ENCODE data around the gene APOD. TPM values are rescaled to one million over a fixed set of nuclear protein-coding genes. Genes with fewer than 3 reads are reported as not detected.

The APOD gene
- total RNA-seq, 3 donors from 2014 or later (not counting 1 experiment from before 2014, with no cell fraction given) = not detected

- TF ChIP-seq, protein P1, sequence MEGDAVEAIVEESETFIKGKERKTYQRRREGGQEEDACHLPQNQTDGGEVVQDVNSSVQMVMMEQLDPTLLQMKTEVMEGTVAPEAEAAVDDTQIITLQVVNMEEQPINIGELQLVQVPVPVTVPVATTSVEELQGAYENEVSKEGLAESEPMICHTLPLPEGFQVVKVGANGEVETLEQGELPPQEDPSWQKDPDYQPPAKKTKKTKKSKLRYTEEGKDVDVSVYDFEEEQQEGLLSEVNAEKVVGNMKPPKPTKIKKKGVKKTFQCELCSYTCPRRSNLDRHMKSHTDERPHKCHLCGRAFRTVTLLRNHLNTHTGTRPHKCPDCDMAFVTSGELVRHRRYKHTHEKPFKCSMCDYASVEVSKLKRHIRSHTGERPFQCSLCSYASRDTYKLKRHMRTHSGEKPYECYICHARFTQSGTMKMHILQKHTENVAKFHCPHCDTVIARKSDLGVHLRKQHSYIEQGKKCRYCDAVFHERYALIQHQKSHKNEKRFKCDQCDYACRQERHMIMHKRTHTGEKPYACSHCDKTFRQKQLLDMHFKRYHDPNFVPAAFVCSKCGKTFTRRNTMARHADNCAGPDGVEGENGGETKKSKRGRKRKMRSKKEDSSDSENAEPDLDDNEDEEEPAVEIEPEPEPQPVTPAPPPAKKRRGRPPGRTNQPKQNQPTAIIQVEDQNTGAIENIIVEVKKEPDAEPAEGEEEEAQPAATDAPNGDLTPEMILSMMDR (IDR thresholded peaks at IDR 0.05) = no peak
- H3K27me3 ChIP-seq (ENCODE audit: control insufficient read depth, insufficient read depth, low read length) = no peaks in the 10 kb centered on the region
- H3K4me1 Mint-ChIP-seq = peaks cover 72 to 75% of the 10 kb centered on the region in 2 donors
- peak overlapping the region; percentile 94 to 95 for H3K27ac Mint-ChIP-seq
- H3K27ac ChIP-seq (ENCODE audit: low read length) = no peak overlapping the region
- intact Hi-C loops (cut with micrococcal nuclease) = loop anchor here (5.0 kb wide), 1 partner anchor 853 kb away; the partner anchor contains the start of gene FAM43A
- 21% methylated on average over 5 of the region's 6 CpGs for whole genome bisulfite sequencing (ENCODE audit: insufficient coverage)
- peak overlapping the region; percentile 69 for H3K4me3 Mint-ChIP-seq
- no peaks in the 10 kb centered on the region for H3K36me3 ChIP-seq (ENCODE audit: control insufficient read depth, insufficient read depth, low read length)
- no peaks in the 10 kb centered on the region for H3K36me3 Mint-ChIP-seq
- no peak for ATAC-seq
- H3K27me3 Mint-ChIP-seq (ENCODE audit: low read depth in 2 of 2) = no peaks in the 10 kb centered on the region
- no peaks in the 10 kb centered on the region for H3K9me3 ChIP-seq (ENCODE audit: control insufficient read depth, insufficient read depth, low read length)
- H3K9me3 Mint-ChIP-seq = no peaks in the 10 kb centered on the region
- H3K4me1 ChIP-seq (ENCODE audit: control insufficient read depth, insufficient read depth, low read length) = peaks cover 47% of the 10 kb centered on the region
- DNase-seq = peak in 1 of 2 donors; percentile 47
- H3K4me3 ChIP-seq (ENCODE audit: low read length) = no peak overlapping the region
Measured at GRCh38 chr3:195540511-195540910, 43.2 kb downstream of the APOD start.

GRCh38 chr3:195540027-195540426 lies 43.7 kb downstream of the APOD start:
- Histone ChIP-seq H3K27me3 (ENCODE audit: control insufficient read depth, insufficient read depth, low read length) (no peaks in the 10 kb centered on the region), H3K36me3 (ENCODE audit: control insufficient read depth, insufficient read depth, low read length) (no peaks in the 10 kb centered on the region), H3K4me1 (ENCODE audit: control insufficient read depth, insufficient read depth, low read length) (peaks cover 43% of the 10 kb centered on the region), H3K4me3 (ENCODE audit: low read length) (no peak overlapping the region), H3K9me3 (ENCODE audit: control insufficient read depth, insufficient read depth, low read length) (no peaks in the 10 kb centered on the region), H3K27ac (ENCODE audit: low read length) (no peak overlapping the region)
- TF ChIP-seq, protein P1 (IDR thresholded peaks at IDR 0.05) = no peak
- Mint-ChIP-seq H3K4me1 (peaks cover 72 to 75% of the 10 kb centered on the region in 2 donors), H3K9me3 (no peaks in the 10 kb centered on the region), H3K27me3 (ENCODE audit: low read depth in 2 of 2) (no peaks in the 10 kb centered on the region), H3K36me3 (no peaks in the 10 kb centered on the region), H3K4me3 (peak overlapping the region; percentile 69), H3K27ac (peak overlapping the region; percentile 94 to 95)
- WGBS (ENCODE audit: insufficient coverage) = 57% methylated on average over 7 of the region's 8 CpGs
- ATAC-seq = no peak
- intact Hi-C loops (cut with micrococcal nuclease) = loop anchor here (5.0 kb wide), 1 partner anchor 853 kb away; the partner anchor contains the start of gene FAM43A
- DNase-seq = peak in 1 of 2 donors; percentile 29

- H3K4me1 ChIP-seq (ENCODE audit: control insufficient read depth, insufficient read depth, low read length) = peaks cover 43% of the 10 kb centered on the region
- no peak for DNase-seq
- Mint-ChIP-seq H3K27me3 (ENCODE audit: low read depth in 2 of 2) (no peaks in the 10 kb centered on the region), H3K27ac (peak overlapping the region; percentile 94 to 95), H3K4me1 (peaks cover 74 to 75% of the 10 kb centered on the region in 2 donors), H3K36me3 (no peaks in the 10 kb centered on the region), H3K4me3 (peak overlapping the region; percentile 69), H3K9me3 (no peaks in the 10 kb centered on the region)
- ATAC-seq = no peak
- intact Hi-C loops (cut with micrococcal nuclease) = no loop called here
- no peak overlapping the region for H3K27ac ChIP-seq (ENCODE audit: low read length)
- H3K4me3 ChIP-seq (ENCODE audit: low read length) = no peak overlapping the region
- no peaks in the 10 kb centered on the region for H3K36me3 ChIP-seq (ENCODE audit: control insufficient read depth, insufficient read depth, low read length)
- H3K27me3 ChIP-seq (ENCODE audit: control insufficient read depth, insufficient read depth, low read length) = no peaks in the 10 kb centered on the region
- WGBS (ENCODE audit: insufficient coverage) = 100% methylated on average over 3 of the region's 5 CpGs
- TF ChIP-seq, protein P1 (IDR thresholded peaks at IDR 0.05) = no peak
- no peaks in the 10 kb centered on the region for H3K9me3 ChIP-seq (ENCODE audit: control insufficient read depth, insufficient read depth, low read length)
Measured at GRCh38 chr3:195539479-195539878, 44.3 kb downstream of the APOD start.

DNA sequence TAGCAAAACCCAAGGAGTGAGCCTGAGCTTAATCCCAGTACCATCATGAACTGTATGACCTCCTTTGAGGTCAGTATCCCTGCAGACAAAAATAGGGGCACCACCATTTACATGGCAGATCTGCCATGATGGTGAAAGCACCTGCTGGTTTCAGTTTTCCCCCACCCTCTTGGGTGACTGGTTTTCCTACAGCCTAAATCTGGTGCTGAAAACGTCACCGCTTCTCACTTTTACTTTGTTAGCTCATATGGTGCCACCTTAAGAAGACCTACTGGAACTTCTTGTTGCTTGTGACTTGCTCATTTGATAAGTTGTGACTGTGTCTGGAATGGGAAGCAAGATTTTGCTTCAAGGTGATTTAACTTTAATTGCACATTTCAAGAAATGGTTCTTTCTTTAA lies 45.7 kb downstream of the APOD start:
- Mint-ChIP-seq H3K9me3 (no peaks in the 10 kb centered on the region), H3K4me1 (peaks cover 79 to 80% of the 10 kb centered on the region in 2 donors), H3K27me3 (ENCODE audit: low read depth in 2 of 2) (no peaks in the 10 kb centered on the region), H3K4me3 (peak overlapping the region; percentile 59), H3K36me3 (no peaks in the 10 kb centered on the region), H3K27ac (peak overlapping the region; percentile 33 to 95)
- no peak overlapping the region for H3K27ac ChIP-seq (ENCODE audit: low read length)
- intact Hi-C loops (cut with micrococcal nuclease) = no loop called here
- WGBS (ENCODE audit: insufficient coverage) = 33% methylated on average over 2 of the region's 2 CpGs
- DNase-seq (peak in 1 of 2 donors; percentile 76), ATAC-seq (peak; percentile 31 to 47 (median 32))
- no peaks in the 10 kb centered on the region for H3K36me3 ChIP-seq (ENCODE audit: control insufficient read depth, insufficient read depth, low read length)
- no peaks in the 10 kb centered on the region for H3K9me3 ChIP-seq (ENCODE audit: control insufficient read depth, insufficient read depth, low read length)
- H3K4me3 ChIP-seq (ENCODE audit: low read length) = no peak overlapping the region
- TF ChIP-seq, protein P1 (IDR thresholded peaks at IDR 0.05) = no peak
- H3K27me3 ChIP-seq (ENCODE audit: control insufficient read depth, insufficient read depth, low read length) = no peaks in the 10 kb centered on the region
- H3K4me1 ChIP-seq (ENCODE audit: control insufficient read depth, insufficient read depth, low read length) = peaks cover 32% of the 10 kb centered on the region

All from natural killer cell (primary cell).